HG02759 (cell line): Measurements from ENCODE around the gene PRKCA.

Experiments
- ATAC-seq: cut with Tn5 transposase; IDR thresholded peaks from one replicate; pipeline ENCODE4 v1.9.1; 2021; ENCODE audit warnings: mild to moderate bottlenecking, moderate library complexity; ENCODE audit not compliant: unreplicated experiment

PRKCA gene

DNA sequence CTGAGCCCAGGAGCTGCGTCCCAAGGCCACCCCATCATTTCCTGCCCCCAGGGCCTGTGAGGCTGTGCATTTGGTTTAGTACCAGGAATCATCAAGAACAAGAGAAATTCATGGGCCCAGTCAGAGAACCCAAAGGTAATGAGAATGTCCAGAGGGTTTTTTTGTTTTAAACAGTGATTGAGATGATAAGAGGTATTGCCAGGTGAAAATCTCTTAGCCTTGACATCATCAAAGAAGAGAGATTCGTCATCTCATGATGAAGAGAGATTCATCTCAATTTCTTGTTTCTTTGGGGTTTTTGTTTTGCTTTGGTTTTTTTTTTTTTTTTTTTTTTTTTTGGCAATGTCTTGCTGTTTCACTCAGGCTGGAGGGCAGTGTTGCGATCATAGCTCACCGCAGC, 361.9 kb downstream of the PRKCA start:
- no peak for ATAC-seq

DNA sequence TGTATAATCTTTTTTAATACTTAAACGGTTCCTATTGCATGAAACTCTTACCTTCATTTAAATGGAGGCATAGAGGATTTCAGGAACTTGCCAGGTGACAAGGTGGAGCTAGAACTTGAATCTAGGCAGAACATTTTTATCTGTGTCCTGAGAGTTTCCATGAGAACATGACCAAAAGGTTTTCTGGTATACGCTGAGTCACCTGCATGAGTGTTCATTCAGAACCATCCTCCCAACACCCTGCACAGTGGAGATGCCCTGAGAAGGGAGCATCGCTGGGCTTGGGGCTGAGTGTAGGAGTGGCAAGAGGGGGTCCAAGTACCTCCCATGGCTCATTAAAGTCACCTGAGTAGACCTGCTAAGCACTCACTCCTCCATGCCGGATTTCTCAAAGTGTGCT, 362.8 kb downstream of the PRKCA start:
- ATAC-seq = no peak

DNA sequence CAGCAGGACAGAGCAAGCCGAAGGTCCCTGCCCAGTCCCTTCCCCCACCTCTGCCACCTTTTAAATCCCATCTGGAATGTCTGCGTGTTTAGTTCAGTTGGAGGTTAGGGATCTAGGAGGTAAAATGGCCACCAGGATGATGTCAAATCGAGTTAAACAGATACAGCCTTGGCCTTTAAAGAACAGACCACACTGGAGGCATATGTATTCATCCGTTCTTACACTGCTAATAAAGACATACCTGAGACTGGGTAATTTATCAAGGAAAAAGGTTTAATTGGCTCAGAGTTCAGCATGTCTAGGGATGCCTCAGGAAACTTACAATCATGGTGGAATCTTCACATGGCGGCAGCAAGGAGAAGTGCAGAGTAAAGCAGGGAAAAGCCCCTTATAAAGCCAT, 364.7 kb downstream of the PRKCA start:
- ATAC-seq = no peak

DNA sequence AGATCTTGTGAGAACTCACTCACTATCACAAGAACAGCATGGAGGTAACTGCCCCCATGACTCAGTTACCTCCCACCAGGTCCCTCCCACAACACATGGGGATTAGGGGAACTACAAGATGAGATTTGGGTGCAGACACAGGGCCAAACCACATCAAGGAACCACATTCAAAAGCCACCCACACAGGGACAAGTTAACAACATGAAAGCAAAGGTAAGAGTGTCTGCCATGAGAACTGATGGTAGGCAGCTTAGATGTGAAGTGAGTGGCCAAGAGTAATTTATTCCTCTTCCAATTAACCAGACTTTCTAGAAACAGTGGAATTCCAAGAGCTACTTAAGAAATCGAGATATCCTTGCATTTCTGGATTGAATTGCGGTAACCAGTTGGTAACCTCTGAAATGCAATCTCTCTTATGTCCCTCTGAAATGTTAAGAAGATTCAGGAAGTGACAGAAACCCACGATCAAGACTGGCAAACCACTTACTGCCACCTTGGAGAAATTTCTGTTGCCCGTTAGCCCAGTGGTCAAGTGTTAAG, 365.1 kb downstream of the PRKCA start:
- peak; percentile 67 for ATAC-seq

DNA sequence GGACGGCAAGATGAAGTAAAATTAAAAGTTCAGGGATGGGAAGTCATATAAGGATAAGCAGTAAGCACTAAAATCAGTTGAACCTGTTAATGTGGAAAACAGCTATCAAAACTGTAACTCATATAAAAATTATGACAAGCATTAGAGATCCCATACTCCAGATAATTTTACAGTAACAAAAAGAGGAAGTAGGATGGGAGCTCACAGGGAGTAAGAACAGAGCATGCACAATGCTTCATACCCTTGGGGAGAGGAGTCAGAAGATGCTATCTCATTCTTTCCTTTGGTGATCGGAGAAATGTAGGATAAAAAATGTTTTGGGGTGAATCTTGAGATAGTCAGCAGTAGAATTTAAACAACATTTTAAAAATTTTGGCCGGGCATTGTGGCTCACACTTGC, 367.8 kb downstream of the PRKCA start:
- ATAC-seq = no peak

DNA sequence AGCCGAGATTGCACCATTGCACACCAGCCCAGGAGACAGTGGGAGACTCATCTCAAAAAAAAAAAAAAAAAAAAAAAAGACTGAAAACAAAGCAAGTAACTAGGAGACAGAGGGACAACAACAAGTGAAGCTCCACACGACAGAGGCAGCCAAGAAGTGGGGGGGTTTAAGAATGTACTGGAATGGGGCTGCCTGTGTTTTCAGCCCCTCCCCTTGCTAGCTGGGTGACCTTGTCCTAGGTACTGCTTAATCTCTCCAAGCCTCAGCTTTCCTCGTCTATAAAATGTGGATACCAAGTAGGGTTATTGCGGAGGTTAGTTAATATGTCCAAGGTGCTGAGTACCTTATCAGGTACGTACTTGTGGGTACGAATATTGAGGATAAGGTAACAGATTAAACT, 368.7 kb downstream of the PRKCA start:
- no peak for ATAC-seq

DNA sequence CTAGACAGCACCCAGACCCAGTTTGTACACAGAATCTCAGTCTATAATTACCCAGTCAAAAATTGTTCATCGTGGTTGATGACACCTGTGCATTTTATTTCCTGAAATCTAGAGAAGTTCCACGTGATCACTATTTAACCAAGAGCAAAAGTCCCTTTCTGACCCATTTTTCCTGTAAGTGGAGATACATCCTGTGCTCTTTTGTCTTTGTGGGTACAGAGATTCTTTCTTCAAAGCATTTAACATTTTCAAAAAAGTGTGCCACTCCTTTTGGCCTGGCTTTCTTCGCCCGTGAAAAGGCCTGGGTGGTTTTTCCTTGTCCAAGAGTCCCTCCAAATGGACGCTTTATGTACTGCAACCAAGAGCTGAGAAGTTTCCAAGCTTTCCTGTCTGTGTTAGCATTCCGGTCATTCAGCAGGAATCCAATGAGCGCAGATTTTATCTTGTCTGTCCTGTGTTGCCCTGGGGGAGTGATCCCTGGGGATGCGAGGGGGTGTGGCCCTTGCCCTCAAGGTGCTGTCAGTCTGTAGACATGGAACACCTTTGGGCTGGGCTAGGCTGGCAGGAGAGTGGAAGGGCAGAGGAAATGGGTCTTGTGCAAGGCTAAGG, 371.4 kb downstream of the PRKCA start:
- ATAC-seq = no peak

DNA sequence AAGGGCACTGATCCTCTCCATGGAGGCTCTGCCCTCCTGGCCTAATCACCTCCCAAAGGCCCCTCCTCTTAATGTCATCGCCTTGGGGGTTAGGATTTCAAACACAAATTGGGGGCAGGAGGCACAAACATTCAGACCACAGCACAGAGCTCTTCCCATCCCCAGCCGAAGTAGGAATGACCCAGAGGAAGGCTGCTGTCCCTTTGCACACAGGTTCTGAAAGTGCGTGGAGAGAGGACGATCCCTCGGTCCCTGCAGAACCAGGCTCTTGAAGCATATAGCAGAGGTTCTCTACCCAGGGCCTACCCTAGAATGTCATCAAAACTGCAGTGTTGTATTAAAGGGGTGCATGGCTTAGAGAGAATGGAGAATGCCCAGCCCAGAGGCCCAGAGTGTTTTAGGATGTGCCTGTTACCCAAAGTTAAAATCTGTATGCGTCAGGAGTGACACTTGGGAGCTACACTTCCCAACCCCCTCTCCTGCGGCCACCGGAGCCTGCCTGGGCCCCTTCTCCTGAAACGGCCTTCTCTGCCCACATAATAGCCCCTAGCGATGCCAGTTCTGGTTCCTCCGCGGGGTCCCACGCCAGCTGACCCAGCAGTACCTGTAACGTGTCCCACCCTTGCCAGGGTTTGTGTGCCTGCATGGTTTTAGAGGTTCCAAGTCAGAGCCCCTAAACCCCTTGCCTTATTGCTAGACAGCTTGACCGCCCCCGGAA, 373.0 kb downstream of the PRKCA start:
- no peak for ATAC-seq

DNA sequence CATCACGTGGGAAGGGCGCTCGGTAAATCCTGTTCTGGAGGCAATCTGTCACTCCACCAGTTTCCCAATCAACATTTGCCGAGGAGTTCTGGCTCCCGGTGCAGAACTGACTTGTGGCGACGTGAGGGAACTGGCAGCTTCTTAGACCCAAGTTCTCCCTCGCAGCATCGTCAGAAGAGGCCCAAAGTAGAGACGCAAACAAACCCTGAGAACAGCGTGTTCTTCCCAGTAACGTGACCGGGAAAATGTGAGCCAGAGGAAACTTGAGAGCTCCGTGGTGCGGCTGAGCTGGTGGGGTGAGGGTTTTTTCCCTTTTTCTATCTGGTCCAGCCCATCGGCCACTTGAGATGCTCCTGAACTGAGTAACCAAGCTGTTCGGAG, 373.6 kb downstream of the PRKCA start:
- no peak for ATAC-seq

DNA sequence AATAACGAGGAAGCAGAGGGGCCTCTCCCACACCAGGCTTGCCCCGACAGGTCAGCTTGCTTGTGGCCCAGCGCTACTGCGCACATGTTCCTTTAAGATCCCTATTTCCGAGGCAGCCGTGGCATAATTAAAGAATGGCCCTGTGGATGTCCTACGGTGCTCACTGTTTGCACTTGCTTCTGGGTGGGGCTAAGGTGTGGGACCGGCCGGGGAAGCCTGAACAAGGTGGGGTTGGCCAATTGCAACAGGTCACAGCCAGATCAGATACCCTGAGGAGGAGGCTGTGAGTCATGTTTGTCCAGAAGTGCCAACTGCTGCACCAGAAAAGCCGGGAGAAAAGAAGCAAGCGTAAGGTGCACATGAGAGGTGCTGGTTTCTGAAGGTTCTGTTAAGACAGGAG, 374.0 kb downstream of the PRKCA start:
- ATAC-seq = no peak

DNA sequence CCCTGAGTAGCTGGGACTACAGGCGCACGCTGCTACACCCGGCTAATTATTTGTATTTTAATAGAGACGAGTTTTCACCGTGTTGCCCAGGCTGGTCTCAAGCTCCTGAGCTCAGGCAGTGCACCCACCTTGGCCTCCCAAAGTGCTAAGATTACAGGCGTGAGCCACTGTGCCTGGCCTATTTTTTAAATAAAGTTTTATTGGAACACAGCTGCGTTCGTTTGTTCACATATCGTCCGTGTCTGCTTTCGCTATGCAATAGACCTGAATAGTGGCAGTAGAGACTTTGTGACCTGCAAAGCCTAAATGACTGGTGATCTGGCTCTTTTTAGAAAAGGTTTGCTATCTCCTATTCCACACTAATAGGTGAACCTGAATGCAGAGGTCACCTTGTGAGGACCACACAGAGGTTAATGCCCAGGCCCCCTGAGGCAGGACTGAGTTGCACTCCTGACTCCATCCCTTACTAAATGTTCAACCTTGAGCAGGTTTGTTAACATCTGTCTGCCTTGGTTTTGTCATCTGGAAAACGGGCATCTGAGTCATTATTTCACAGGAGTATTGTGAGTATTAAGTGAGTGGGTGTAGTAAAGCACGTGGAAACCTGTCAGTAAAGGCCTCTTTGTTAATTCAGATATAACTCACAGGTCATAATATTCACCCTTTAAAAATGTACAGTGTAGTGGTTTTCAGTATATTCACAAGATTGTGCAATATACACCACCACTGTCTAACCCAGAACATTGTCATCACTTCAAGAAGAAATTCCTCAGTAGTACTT, 375.0 kb downstream of the PRKCA start:
- no peak for ATAC-seq

DNA sequence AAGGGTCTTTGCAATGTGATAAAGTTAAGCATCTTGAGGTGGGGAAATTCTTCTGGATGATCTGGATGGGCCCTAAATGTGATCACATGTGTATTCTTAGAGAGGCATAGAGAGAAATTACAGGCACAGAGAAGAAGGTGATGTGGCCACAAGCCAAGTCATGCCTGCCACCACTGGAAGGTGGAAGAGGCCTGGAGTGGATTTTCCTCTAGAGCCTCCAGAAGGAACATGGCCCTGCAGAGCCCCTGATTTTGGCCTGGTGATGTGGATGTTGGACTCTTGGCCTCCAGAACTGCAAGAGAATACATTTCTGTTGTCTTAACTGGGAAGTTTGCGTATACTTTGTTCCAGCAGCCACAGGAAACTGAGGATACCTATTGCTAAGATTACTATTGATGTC, 375.6 kb downstream of the PRKCA start:
- ATAC-seq = no peak

DNA sequence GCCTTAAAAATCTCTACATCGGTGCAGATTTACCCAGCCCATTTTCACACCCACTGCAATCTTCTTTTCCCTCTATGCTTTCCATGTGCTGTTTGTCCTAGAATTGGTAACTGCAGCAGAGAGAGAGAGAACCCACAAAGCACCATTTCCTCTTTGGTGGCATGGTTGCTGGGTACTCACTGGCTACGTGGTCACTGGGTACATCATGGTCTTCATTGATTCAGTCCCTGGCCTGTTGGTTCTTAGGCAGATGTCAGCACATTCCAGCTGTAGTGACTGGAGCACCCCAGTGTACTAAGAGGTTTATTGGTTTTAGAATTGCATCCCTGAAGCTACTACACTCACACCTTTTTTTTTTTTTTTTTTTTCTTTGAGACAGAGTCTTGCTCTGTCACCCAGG, 376.4 kb downstream of the PRKCA start:
- ATAC-seq = no peak

DNA sequence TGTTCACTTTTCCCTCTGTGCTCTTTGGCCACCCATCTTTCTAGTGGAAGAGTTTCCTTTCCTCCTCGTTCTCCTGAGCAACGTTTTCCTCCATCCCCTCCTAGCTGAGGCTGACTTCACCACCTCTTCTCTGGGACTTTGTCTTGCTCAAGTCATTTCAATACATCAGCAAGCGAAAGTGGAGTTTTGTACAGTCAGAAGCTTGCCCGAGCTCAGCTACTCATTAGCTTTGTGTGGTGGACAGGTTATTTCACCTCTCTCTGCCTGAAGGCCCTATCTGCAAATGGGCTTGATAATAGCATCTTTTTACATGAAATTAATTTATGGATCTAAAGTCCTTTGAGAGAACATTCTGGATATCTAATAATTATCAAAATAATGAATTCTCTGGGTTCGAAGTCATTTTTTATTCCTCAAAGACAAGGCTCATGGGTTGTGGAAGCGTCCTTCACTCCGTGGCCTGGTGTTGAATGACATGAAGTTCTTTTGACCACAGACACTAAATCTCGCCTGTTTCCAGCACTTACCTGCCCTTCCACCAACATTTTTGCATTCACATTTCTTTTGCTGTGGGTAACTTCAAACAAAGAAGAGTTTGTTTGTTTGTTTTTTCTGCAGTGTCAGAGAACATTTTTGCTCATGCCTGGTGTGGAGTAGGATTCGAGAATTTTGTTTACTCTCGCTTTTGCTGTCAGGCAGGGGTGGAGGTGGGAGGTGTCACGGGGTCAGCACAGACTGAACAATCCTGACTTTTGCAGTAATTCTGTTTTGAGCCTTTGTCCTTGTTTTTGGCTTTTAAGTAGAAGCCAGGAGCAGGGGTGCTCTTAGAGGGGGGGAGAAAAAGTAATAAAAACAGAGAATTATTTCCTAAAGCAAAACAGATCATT, 377.5 kb downstream of the PRKCA start:
- ATAC-seq = no peak

DNA sequence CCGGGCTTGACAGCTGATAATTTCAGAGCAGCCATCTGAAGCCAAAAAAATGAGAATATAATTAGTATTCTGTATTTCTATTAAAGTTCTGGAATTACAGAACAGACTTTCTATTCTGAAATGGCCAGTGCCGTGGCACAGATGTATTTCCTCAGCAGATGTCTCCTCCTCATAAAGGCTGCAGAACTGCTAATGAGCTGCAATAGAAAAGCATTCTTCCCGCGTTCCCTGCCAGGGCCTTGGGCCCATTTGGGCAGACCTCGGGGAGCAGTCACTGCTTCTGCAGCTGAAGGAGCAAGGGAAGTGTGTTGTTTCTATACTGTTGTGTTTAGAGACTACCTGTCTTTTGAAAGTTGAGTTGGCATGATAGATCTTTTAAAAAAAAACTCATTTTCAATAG, 379.9 kb downstream of the PRKCA start:
- no peak for ATAC-seq

DNA sequence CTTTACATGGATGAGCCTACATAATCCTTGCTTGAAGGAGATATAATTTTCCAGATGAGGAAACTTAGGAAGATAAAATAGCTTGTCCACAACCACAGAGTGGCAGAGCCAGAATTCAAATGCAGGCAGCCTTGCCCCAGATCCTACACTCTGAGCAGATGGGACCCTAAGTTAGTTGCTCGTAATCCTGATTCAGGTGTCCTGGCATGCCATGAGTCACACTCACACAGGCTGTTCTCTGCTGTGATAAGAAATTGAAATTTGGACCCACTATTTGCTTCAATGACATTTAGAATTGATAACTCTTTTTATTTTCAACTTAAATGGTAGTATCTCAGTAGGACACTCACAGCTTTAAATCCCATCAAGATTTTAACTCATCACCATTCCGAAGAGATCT, 381.8 kb downstream of the PRKCA start:
- ATAC-seq = no peak

DNA sequence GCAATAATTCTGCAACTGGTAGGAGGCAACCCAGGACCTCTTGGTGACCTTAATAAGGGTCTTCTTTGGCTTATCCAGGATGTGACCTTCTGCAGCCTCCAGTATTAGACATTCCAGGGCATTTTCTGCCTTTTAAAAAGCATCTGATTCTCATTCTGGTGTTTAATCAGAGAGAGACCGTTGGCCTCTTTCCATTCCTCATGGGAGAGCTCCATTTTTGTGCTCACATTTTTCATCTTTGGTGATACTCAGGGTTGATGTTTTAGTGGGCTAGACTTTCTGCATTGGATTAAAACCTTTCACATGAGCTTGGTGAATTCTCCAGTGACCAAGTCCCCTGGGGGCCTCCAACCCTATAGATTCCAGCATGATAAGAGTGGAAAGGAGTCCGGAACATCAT, 382.3 kb downstream of the PRKCA start:
- ATAC-seq = no peak

DNA sequence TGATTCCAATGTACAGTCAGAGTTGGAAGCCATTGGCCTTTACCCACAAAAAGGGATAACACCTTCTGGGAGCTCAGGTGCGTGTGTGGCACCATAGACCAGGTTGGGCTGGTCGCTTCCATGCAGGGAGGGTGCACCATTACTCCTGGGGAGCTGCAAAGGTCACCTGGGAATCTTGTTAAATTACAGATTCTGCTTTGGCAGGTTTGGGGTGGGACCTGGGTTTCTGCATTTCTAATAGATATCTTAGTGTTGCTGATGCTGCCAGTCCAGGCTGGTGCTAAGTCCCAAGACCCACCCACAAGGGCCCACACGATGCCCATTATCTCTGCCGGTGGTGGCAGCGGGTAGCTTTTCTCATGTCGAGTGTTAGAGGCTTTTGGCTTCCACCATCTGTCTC, 384.2 kb downstream of the PRKCA start:
- no peak for ATAC-seq

DNA sequence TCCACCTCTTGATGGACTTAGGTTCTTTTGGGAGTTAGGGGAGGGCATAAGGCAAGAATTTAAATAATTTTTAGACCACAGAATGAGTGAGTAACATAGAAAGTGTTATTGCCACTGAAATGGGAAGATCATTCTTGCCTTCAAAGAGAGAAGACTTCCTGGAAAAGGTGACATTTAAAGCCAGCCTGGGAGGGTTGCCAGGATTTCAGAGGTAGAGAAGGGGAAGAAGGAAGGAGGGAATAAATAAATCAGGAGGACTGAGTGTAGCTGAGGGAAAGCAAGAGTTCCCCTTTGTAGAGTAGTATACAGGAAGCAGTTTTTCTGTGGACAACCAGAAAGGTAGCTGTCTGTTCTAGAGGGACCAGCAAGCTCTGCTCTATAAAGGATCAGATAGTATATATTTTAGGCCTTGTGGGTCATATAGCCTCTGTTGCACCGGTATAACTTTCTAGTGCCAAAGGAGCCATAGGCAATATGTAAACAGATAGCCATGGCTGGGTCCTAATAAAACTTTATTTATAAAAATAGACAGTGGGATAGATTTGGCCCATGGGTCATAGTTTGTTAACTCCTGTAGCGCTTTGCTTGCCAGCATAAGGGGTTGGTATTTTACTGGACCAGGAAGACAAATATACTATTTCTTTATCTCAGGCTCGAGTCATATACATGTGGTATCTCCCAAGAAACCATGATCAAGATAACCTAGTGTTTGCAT, 385.3 kb downstream of the PRKCA start:
- ATAC-seq = no peak

DNA sequence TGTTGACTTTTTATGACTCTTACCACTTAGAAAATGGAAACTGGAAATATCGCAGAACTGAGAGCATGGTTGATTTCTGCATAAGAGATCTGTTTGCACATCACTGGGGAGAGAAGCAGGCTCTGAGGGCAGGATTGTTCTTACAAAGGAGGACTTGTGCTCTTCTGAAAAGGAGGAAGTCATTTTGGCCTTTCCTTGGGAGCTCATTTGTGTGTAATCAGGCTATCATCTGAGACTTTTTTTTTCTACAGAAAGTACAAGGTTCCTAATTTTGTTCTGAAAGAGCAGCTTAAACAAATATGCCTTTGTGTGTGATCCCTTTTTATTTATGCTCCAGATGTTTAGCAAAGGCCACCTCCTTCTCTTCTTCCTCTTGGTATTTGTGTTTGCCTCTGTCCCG, 386.8 kb downstream of the PRKCA start:
- no peak for ATAC-seq
